GM23248 (cell line): ENCODE data around the gene GNAQ.

Experiments
- EZH2 ChIP-seq: fragments of 200-600 bp; sonication (generic); IDR thresholded peaks from 2 replicates; pipeline ENCODE4 v1.6.1; 2018; ENCODE audit warnings: antibody characterized with exemption, mild to moderate bottlenecking; ENCODE audit not compliant: insufficient read depth, poor library complexity, severe bottlenecking
- EZH2phosphoT487 ChIP-seq: fragments of 200-600 bp; sonication (generic); IDR thresholded peaks from 2 replicates; pipeline ENCODE4 v1.6.1; 2018; ENCODE audit warnings: antibody characterized with exemption, moderate library complexity, mild to moderate bottlenecking, low read depth; ENCODE audit not compliant: insufficient read depth

DNA sequence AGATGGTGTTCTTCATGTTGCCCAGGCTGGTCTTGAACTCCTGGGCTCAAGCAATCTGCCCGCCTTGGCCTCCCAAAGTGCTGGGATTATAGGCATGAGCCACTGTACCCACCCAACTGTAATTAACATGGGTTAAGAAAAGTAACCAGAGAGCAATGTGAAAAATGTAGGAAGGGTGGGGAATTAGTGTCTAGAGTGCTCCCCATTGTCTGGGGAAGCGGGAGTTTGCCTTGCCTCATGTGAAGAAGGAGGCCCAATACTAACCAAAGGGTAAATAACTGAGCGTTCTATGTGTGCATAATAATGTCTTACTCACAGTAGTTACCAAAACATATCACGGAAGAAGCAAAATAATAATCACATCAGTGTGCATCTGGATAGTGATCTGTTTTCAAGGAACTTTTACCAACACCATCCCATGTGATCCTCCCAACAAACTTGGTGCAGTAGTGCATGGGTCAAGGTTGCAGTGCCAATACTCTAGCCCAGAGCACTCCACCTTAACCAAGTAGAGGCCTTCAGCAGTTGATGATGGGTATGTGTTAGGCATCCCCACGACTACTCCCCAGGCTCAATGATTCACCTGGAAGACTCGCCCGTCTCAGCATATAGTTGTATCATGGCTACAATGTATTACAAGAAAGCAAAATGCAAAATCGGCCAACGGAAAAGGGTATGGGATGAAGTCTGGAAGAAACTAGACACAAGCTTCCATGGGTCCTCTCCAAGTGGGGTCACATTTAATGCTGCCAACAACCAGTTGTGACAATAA, 26.2 kb downstream of the GNAQ start:
- TF ChIP-seq EZH2phosphoT487 (no peak), EZH2 (no peak)
